Astrocyte of the cerebellum (primary cell): ENCODE results near the gene STH.
A peak's percentile ranks its signal among the peaks of the same experiment; 100 is the strongest.

Experiments
- DNase-seq: peaks from one replicate; pipeline ENCODE4 v3.0.0-alpha.2; 2011; ENCODE audit warnings: low read depth
- H3K4me3 ChIP-seq: 2 replicates; pipeline ENCODE4 v1.5.1; 2011; ENCODE audit warnings: mild to moderate bottlenecking, low read depth, low read length, moderate library complexity
- in situ Hi-C: cut with HindIII; loops from 2 replicates; pipeline ENCODE4 v1.10.0; 2017; ENCODE audit warnings: low sequenced_read_pairs
- TF ChIP-seq, protein P1 (sequence below): IDR thresholded peaks from 2 replicates; pipeline ENCODE4 v1.5.1; 2012; ENCODE audit warnings: low read length, low read depth, moderate library complexity, mild to moderate bottlenecking; ENCODE audit errors: missing control alignments

The STH gene

DNA sequence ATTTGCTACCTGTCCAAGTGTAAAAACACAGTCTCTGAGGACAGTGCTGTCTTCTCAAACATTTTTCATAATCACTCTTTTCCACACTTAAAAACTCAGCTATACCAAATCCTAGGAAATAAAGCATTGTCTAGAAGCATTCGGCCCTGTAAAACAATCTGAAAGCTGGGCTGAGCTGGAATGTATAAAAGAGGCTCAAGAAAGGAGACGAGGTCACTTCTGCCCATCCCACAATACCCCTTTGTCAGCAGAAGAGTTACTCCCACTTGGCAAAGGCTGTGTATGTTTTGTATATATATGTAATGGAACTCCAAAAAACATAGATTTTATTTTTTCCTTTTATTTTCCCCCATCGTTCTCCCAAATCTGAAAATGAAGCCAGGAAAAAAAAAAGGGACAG, 43.9 kb downstream of the STH start:
- TF ChIP-seq, protein P1, sequence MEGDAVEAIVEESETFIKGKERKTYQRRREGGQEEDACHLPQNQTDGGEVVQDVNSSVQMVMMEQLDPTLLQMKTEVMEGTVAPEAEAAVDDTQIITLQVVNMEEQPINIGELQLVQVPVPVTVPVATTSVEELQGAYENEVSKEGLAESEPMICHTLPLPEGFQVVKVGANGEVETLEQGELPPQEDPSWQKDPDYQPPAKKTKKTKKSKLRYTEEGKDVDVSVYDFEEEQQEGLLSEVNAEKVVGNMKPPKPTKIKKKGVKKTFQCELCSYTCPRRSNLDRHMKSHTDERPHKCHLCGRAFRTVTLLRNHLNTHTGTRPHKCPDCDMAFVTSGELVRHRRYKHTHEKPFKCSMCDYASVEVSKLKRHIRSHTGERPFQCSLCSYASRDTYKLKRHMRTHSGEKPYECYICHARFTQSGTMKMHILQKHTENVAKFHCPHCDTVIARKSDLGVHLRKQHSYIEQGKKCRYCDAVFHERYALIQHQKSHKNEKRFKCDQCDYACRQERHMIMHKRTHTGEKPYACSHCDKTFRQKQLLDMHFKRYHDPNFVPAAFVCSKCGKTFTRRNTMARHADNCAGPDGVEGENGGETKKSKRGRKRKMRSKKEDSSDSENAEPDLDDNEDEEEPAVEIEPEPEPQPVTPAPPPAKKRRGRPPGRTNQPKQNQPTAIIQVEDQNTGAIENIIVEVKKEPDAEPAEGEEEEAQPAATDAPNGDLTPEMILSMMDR: no peak
- H3K4me3 ChIP-seq: no peak overlapping the region
- no peak for DNase-seq
- in situ Hi-C loops: no loop called here

DNA sequence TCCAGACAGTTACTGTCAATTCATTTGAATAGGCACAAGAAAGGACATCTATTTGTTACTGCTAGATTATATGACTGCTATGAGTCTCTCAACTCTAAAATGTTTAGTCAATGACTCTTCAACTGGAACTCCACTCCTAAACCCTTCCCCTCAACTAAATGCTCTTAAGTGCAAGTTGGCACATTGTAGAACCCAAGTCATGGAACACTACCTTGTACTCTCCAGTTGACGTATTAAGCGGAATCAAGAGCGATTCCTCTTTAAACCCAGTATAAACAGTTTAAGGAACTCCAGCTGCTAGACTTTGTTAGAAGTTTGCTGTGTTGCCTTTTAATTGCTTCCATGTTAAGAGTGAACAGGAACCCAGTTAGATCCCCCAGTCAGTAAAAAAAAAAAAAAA, 44.6 kb downstream of the STH start:
- DNase-seq: no peak
- in situ Hi-C loops: no loop called here
- TF ChIP-seq, protein P1: no peak

DNA sequence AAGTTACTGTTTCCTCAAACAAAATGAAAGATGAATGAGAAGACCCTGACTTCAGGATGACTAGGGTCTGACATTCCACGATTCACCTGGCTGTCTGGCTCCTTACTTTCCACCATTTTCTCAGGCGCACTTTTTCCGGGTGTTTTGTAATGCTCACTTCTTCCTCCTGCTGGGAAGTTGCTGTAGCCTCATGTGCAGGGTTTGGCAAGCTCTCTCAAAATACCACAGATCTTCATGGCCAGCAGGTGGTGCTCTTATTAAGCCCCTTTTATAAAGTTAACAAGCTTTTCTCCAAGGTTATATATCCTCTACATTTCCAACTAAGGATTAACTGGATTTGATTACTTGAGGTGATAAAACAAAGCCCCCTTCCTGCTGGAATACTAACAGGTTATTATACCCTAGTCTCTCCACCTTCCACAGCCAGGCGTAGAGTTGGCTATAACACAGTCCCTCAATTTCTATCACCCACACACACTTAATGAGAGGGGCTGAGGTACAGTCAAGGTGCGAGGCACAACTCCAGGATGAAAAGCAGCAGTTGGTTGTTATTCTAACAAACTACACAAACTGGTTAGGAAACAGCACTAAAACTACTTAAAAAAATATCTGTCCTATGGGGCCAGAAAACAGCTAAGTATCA, 45.4 kb downstream of the STH start:
- in situ Hi-C loops: no loop called here
- no peak overlapping the region for H3K4me3 ChIP-seq
- peak; percentile 94 for DNase-seq
- TF ChIP-seq, protein P1: peak; percentile 96

More for the DNA sequence above, 44.6 kb downstream of the STH start:
- H3K4me3 ChIP-seq: no peak overlapping the region

DNA sequence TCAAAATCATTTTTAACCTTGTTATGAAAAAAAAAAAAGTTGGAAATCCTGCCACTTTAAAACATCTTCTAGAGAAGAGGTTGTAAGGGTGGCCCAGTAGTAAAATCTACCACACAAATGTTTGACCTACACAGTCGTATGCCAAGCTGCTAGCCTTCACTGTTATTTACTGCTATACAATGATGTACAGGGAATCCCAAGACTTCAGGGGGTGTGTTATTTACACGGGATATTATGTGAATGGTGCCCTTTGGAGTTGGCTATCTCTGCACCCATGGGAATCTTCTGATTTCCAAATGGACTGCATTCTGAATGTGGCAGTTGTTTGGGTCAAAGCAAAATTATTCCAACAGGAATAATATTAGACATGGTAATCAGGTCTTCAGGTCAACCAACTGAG, 45.9 kb downstream of the STH start:
- in situ Hi-C loops: no loop called here
- H3K4me3 ChIP-seq: no peak overlapping the region
- TF ChIP-seq, protein P1: no peak
- no peak for DNase-seq

DNA sequence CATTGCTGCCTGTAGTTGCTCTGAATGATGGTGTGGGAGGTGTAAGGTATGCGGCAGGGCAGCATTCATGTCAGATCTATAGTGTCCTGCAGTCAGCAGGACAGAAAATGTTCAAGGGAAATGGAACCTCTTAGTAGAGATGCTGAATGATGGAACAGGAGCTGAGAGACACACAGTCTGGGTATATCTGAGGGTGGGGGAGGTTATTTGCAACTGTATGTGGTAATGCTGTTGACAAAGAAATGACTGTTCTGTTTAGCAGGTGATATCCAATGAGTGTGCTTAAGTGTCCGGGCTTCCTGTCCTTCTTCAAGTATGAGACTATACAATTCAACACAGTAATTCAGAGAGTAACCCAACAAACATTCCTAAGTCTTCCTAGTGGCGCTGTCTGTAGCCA, 46.6 kb downstream of the STH start:
- in situ Hi-C loops: no loop called here
- H3K4me3 ChIP-seq: no peak overlapping the region
- DNase-seq: no peak
- TF ChIP-seq, protein P1: no peak

DNA sequence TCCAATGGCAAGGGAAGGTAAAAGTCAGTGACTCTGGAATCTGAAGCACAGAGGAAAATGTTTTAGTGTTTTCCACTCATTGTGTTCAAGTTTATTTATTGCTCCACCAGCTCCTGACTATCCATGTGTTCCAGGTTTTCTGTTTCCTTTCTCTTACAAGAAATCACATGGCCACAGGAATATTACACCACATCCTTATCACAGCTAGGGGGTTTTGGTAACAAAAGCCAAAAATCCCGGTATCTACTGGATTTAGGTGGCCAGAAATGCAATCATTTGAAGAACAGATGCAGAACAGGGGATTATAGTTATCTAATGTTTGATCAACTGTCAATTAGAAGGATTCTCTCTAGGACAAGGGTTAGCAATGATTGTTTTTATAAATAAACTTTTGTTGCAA, 47.9 kb downstream of the STH start:
- no peak overlapping the region for H3K4me3 ChIP-seq
- DNase-seq: no peak
- in situ Hi-C loops: no loop called here
- TF ChIP-seq, protein P1: no peak
